Lower leg skin (tissue), 4 donors: Measurements from ENCODE around the gene RASSF5. TPM values are rescaled to one million over a fixed set of nuclear protein-coding genes. Genes with fewer than 3 reads are reported as not detected.
"Not testable (repeated sequence)": the region's sequence is repeated elsewhere in the genome, so short reads cannot be mapped to it uniquely, and the experiment has no call there.

Experiments used
- DNase-seq, 2 donors: peaks; one replicate each; pipeline ENCODE4 v3.0.0-alpha.2; 2019; ENCODE audit warnings: low spot score in 2 of 2
- H3K4me3 ChIP-seq: fragments of 200-600 bp; sonication (generic); 2 replicates; pipeline ENCODE4 v1.5.1; 2017; ENCODE audit warnings: mild to moderate bottlenecking, low read depth; ENCODE audit not compliant: poor library complexity, severe bottlenecking
- CTCF ChIP-seq, 3 donors: fragments of 450-650 bp; IDR thresholded peaks; one replicate each; pipeline ENCODE4 v1.5.1; 2016; ENCODE audit warnings: antibody characterized with exemption in 3 of 3, mild to moderate bottlenecking in 3 of 3, moderate library complexity in 2 of 3
- POLR2A ChIP-seq, 2 donors: fragments of 450-650 bp; IDR thresholded peaks; one replicate each; pipeline ENCODE4 v1.6.1; 2016 to 2017; ENCODE audit warnings: antibody characterized with exemption in 2 of 2, mild to moderate bottlenecking in 1 of 2, moderate library complexity in 1 of 2
- WGBS, 2 donors: methylation state at CpG; one replicate each; pipeline ENCODE4 v1.1.5; 2018; 5-methylcytosine and 5-hydroxymethylcytosine counted together
- intact Hi-C: fragments of 100-400 bp; cut with DNase I; formaldehyde crosslinking; loops from one replicate; pipeline ENCODE4 v1.15.0; 2023; ENCODE audit warnings: low total_unique reads
- total RNA-seq, 4 donors: library from RNA; depleted of rRNA; stranded (reverse); fragments of >200 nt; gene quantifications; one replicate each; pipeline ENCODE4 v1.1.0, GENCODE V29; 2016

The RASSF5 gene
- total RNA-seq, 4 donors from 2014 or later = 81.3 to 102 (median 86.1) TPM

- DNase-seq = no peak
- WGBS, 2 donors = 84 to 90% methylated on average over 8 of the region's 8 CpGs
- no peak overlapping the region for H3K4me3 ChIP-seq
- intact Hi-C loops = loop anchor here (5.0 kb wide), 1 partner anchor 88 kb away; no protein-coding TSS in a partner anchor
- TF ChIP-seq POLR2A (IDR thresholded peaks at IDR 0.05) (no peak), CTCF (IDR thresholded peaks at IDR 0.05) (no peak)
These were observed 73.2 kb downstream of the RASSF5 start for GRCh38 chr1:206580438-206581113.

- 93 to 96% methylated on average over 7 of the region's 7 CpGs for WGBS, 2 donors
- not testable (repeated sequence) for DNase-seq, H3K4me3 ChIP-seq
- intact Hi-C loops = loop anchor here (5.0 kb wide), 1 partner anchor 89 kb away; no protein-coding TSS in a partner anchor
These were observed 73.8 kb downstream of the RASSF5 start for GRCh38 chr1:206581114-206581497.

GRCh38 chr1:206581571-206581981 lies 74.2 kb downstream of the RASSF5 start:
- DNase-seq = no peak
- 56 to 67% methylated on average over 10 of the region's 10 CpGs for WGBS, 2 donors
- intact Hi-C loops = loop anchor here (5.0 kb wide), 1 partner anchor 89 kb away; no protein-coding TSS in a partner anchor
- no peak for TF ChIP-seq CTCF (IDR thresholded peaks at IDR 0.05)
- TF ChIP-seq POLR2A (IDR thresholded peaks at IDR 0.05) = no peak
- no peak overlapping the region for H3K4me3 ChIP-seq

GRCh38 chr1:206582537-206582936 lies 75.2 kb downstream of the RASSF5 start:
- WGBS, 2 donors = 88 to 91% methylated on average over 5 of the region's 5 CpGs
- DNase-seq = no peak
- TF ChIP-seq CTCF (IDR thresholded peaks at IDR 0.05) = no peak
- TF ChIP-seq POLR2A (IDR thresholded peaks at IDR 0.05) = no peak
- no peak overlapping the region for H3K4me3 ChIP-seq
- intact Hi-C loops = loop anchor here (5.0 kb wide), 1 partner anchor 90 kb away; no protein-coding TSS in a partner anchor

- H3K4me3 ChIP-seq = no peak overlapping the region
- TF ChIP-seq CTCF (IDR thresholded peaks at IDR 0.05) (no peak), POLR2A (IDR thresholded peaks at IDR 0.05) (no peak)
- no peak for DNase-seq
- 49 to 63% methylated on average over 18 of the region's 18 CpGs for WGBS, 2 donors
- intact Hi-C loops = loop anchor here (5.0 kb wide), 1 partner anchor 91 kb away; no protein-coding TSS in a partner anchor
These were observed 75.8 kb downstream of the RASSF5 start for GRCh38 chr1:206582971-206583706.
